PC-9 (cell line): ENCODE results near the gene WNT7A.

Experiments used
- CTCF ChIP-seq: fragments of 200-600 bp; sonication (generic); conservative IDR thresholded peaks from 2 replicates; pipeline ENCODE4 v1.6.1; 2017; ENCODE audit warnings: mixed run types, antibody characterized with exemption, mild to moderate bottlenecking, moderate library complexity
- EZH2 ChIP-seq: fragments of 200-600 bp; sonication (generic); IDR thresholded peaks from 2 replicates; pipeline ENCODE4 v1.8.0; 2017; ENCODE audit warnings: antibody characterized with exemption, low read depth

GRCh38 chr3:13843351-13843750 is 36.5 kb downstream of the WNT7A start:
- TF ChIP-seq CTCF = no peak
- TF ChIP-seq EZH2 = no peak
